Large intestine (tissue), 3 donors: ENCODE data around the gene KIAA0232. TPM values are rescaled to one million over a fixed set of nuclear protein-coding genes. Genes with fewer than 3 reads are reported as not detected.

Source experiments
- DNase-seq, 2 donors: peaks; one replicate each; pipeline versions ENCODE4 v3.0.0 to v3.0.0-alpha.2; 2013
- H3K27ac ChIP-seq: one replicate; pipeline ENCODE4 v1.5.1; 2013; ENCODE audit warnings: low read length
- H3K27me3 ChIP-seq: 2 replicates; pipeline ENCODE4 v1.6.1; 2013; ENCODE audit warnings: low read length; ENCODE audit not compliant: control insufficient read depth, insufficient read depth
- H3K36me3 ChIP-seq: 2 replicates; pipeline ENCODE4 v1.6.1; 2013; ENCODE audit warnings: low read length; ENCODE audit not compliant: control insufficient read depth, insufficient read depth
- H3K4me1 ChIP-seq: one replicate; pipeline ENCODE4 v1.6.1; 2013; ENCODE audit warnings: low read length; ENCODE audit not compliant: control insufficient read depth, insufficient read depth
- H3K4me3 ChIP-seq: one replicate; pipeline ENCODE4 v1.5.1; 2013; ENCODE audit warnings: low read length
- H3K9me3 ChIP-seq: one replicate; pipeline ENCODE4 v1.6.1; 2013; ENCODE audit warnings: mild to moderate bottlenecking, low read depth, low read length, moderate library complexity; ENCODE audit not compliant: control insufficient read depth
- WGBS: methylation state at CpG from one replicate; pipeline ENCODE4 v1.1.5; 2013; ENCODE audit warnings: low lambda C conversion rate; ENCODE audit not compliant: insufficient coverage; 5-methylcytosine and 5-hydroxymethylcytosine counted together
- polyA plus RNA-seq: library from polyadenylated mRNA; unstranded; fragments of 120-200 nt; gene quantifications from one replicate; pipeline ENCODE4 v1.2.1, GENCODE V29; 2013

Gene KIAA0232
- polyA plus RNA-seq, 1 donor = 23.5 TPM

GRCh38 chr4:6858997-6859396, 76.5 kb downstream of the KIAA0232 start:
- peaks cover 59% of the 10 kb centered on the region for H3K36me3 ChIP-seq
- H3K27me3 ChIP-seq = no peaks in the 10 kb centered on the region
- H3K4me3 ChIP-seq = no peak overlapping the region
- no peak for DNase-seq
- no peak overlapping the region for H3K27ac ChIP-seq
- no peaks in the 10 kb centered on the region for H3K9me3 ChIP-seq
- 90% methylated on average over 2 of the region's 6 CpGs for WGBS
- H3K4me1 ChIP-seq = no peaks in the 10 kb centered on the region

GRCh38 chr4:6859543-6859942, 77.0 kb downstream of the KIAA0232 start:
- Histone ChIP-seq H3K27me3 (no peaks in the 10 kb centered on the region), H3K4me3 (no peak overlapping the region), H3K4me1 (no peaks in the 10 kb centered on the region), H3K9me3 (no peaks in the 10 kb centered on the region), H3K36me3 (peaks cover 63% of the 10 kb centered on the region), H3K27ac (no peak overlapping the region)
- DNase-seq = no peak
- no CpG with 5 or more reads among the region's 1 CpG for WGBS

GRCh38 chr4:6868386-6868785, 85.9 kb downstream of the KIAA0232 start:
- no peak overlapping the region for H3K4me3 ChIP-seq
- peaks cover 65% of the 10 kb centered on the region for H3K36me3 ChIP-seq
- WGBS = no CpG with 5 or more reads among the region's 8 CpGs
- DNase-seq = no peak
- no peaks in the 10 kb centered on the region for H3K9me3 ChIP-seq
- H3K4me1 ChIP-seq = no peaks in the 10 kb centered on the region
- H3K27me3 ChIP-seq = no peaks in the 10 kb centered on the region
- H3K27ac ChIP-seq = no peak overlapping the region

- no peaks in the 10 kb centered on the region for H3K9me3 ChIP-seq
- no peak overlapping the region for H3K27ac ChIP-seq
- no peak overlapping the region for H3K4me3 ChIP-seq
- peaks cover 71% of the 10 kb centered on the region for H3K36me3 ChIP-seq
- no peaks in the 10 kb centered on the region for H3K27me3 ChIP-seq
- no CpG with 5 or more reads among the region's 2 CpGs for WGBS
- no peaks in the 10 kb centered on the region for H3K4me1 ChIP-seq
- DNase-seq = no peak
These were observed 87.4 kb downstream of the KIAA0232 start for GRCh38 chr4:6869944-6870343.

- Histone ChIP-seq H3K4me1 (no peaks in the 10 kb centered on the region), H3K27ac (no peak overlapping the region), H3K9me3 (no peaks in the 10 kb centered on the region), H3K36me3 (peaks cover 74% of the 10 kb centered on the region), H3K27me3 (no peaks in the 10 kb centered on the region), H3K4me3 (no peak overlapping the region)
- no peak for DNase-seq
These were observed 90.8 kb downstream of the KIAA0232 start for GRCh38 chr4:6873291-6873690.

- peak; percentile 40 to 54 for DNase-seq
- Histone ChIP-seq H3K27me3 (no peaks in the 10 kb centered on the region), H3K4me3 (no peak overlapping the region), H3K27ac (no peak overlapping the region), H3K4me1 (no peaks in the 10 kb centered on the region), H3K9me3 (no peaks in the 10 kb centered on the region), H3K36me3 (peaks cover 78% of the 10 kb centered on the region)
- WGBS = no CpG with 5 or more reads among the region's 3 CpGs
These were observed 91.4 kb downstream of the KIAA0232 start for GRCh38 chr4:6873792-6874461.

- no peaks in the 10 kb centered on the region for H3K27me3 ChIP-seq
- WGBS = no CpG with 5 or more reads among the region's 4 CpGs
- no peaks in the 10 kb centered on the region for H3K4me1 ChIP-seq
- H3K27ac ChIP-seq = no peak overlapping the region
- no peaks in the 10 kb centered on the region for H3K9me3 ChIP-seq
- no peak overlapping the region for H3K4me3 ChIP-seq
- DNase-seq = no peak
- peaks cover 82% of the 10 kb centered on the region for H3K36me3 ChIP-seq
These were observed 92.5 kb downstream of the KIAA0232 start for GRCh38 chr4:6874981-6875380.

- H3K4me1 ChIP-seq = no peaks in the 10 kb centered on the region
- DNase-seq = no peak
- H3K4me3 ChIP-seq = no peak overlapping the region
- no peaks in the 10 kb centered on the region for H3K9me3 ChIP-seq
- H3K27ac ChIP-seq = no peak overlapping the region
- no CpG with 5 or more reads among the region's 4 CpGs for WGBS
- H3K27me3 ChIP-seq = no peaks in the 10 kb centered on the region
- peaks cover 82% of the 10 kb centered on the region for H3K36me3 ChIP-seq
These were observed 92.9 kb downstream of the KIAA0232 start for GRCh38 chr4:6875431-6875831.

- no peak for DNase-seq
- H3K36me3 ChIP-seq = peaks cover 90% of the 10 kb centered on the region
- 100% methylated on average over 1 of the region's 5 CpGs for WGBS
These were observed 93.9 kb downstream of the KIAA0232 start for GRCh38 chr4:6876440-6876839.

GRCh38 chr4:6877067-6877466, 94.5 kb downstream of the KIAA0232 start:
- H3K27me3 ChIP-seq = no peaks in the 10 kb centered on the region
- no peak overlapping the region for H3K27ac ChIP-seq
- no peaks in the 10 kb centered on the region for H3K4me1 ChIP-seq
- H3K36me3 ChIP-seq = peaks cover 90% of the 10 kb centered on the region
- no CpG with 5 or more reads among the region's 14 CpGs for WGBS
- H3K9me3 ChIP-seq = no peaks in the 10 kb centered on the region
- H3K4me3 ChIP-seq = no peak overlapping the region
- no peak for DNase-seq

More at GRCh38 chr4:6876440-6876839, 93.9 kb downstream of the KIAA0232 start:
- no peak overlapping the region for H3K4me3 ChIP-seq
- no peaks in the 10 kb centered on the region for H3K4me1 ChIP-seq
- no peaks in the 10 kb centered on the region for H3K9me3 ChIP-seq
- H3K27ac ChIP-seq = no peak overlapping the region
- H3K27me3 ChIP-seq = no peaks in the 10 kb centered on the region

GRCh38 chr4:6878451-6879059, 96.0 kb downstream of the KIAA0232 start:
- WGBS = no CpG with 5 or more reads among the region's 11 CpGs
- H3K4me1 ChIP-seq = no peaks in the 10 kb centered on the region
- no peaks in the 10 kb centered on the region for H3K9me3 ChIP-seq
- H3K27ac ChIP-seq = no peak overlapping the region
- H3K36me3 ChIP-seq = peaks cover 83% of the 10 kb centered on the region
- H3K27me3 ChIP-seq = no peaks in the 10 kb centered on the region
- DNase-seq = no peak
- H3K4me3 ChIP-seq = no peak overlapping the region
